Measurements from ENCODE around the gene ESRRG. TPM values are rescaled to one million over a fixed set of nuclear protein-coding genes. Genes with fewer than 3 reads are reported as not detected.

ESRRG gene
- total and polyA plus RNA-seq, 4 donors, result 0.07 to 0.47 (median 0.20) TPM

GRCh38 chr1:216483672-216484401 is 239.4 kb downstream of the ESRRG start (continued):
- TF ChIP-seq, protein P1, sequence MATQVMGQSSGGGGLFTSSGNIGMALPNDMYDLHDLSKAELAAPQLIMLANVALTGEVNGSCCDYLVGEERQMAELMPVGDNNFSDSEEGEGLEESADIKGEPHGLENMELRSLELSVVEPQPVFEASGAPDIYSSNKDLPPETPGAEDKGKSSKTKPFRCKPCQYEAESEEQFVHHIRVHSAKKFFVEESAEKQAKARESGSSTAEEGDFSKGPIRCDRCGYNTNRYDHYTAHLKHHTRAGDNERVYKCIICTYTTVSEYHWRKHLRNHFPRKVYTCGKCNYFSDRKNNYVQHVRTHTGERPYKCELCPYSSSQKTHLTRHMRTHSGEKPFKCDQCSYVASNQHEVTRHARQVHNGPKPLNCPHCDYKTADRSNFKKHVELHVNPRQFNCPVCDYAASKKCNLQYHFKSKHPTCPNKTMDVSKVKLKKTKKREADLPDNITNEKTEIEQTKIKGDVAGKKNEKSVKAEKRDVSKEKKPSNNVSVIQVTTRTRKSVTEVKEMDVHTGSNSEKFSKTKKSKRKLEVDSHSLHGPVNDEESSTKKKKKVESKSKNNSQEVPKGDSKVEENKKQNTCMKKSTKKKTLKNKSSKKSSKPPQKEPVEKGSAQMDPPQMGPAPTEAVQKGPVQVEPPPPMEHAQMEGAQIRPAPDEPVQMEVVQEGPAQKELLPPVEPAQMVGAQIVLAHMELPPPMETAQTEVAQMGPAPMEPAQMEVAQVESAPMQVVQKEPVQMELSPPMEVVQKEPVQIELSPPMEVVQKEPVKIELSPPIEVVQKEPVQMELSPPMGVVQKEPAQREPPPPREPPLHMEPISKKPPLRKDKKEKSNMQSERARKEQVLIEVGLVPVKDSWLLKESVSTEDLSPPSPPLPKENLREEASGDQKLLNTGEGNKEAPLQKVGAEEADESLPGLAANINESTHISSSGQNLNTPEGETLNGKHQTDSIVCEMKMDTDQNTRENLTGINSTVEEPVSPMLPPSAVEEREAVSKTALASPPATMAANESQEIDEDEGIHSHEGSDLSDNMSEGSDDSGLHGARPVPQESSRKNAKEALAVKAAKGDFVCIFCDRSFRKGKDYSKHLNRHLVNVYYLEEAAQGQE (IDR thresholded peaks at IDR 0.05), result peak; percentile 30
- TF ChIP-seq ZBTB33 (IDR thresholded peaks at IDR 0.05), result peak; percentile 50
- peak in 1 of 2 donors; percentile 50 for TF ChIP-seq JUND (IDR thresholded peaks at IDR 0.05)
- TF ChIP-seq HNF4A (conservative IDR thresholded peaks at IDR 0.05), result peak; percentile 84 to 85
- peak in 1 of 2 donors; percentile 35 for TF ChIP-seq EGR1 (IDR thresholded peaks at IDR 0.05; ENCODE audit: low read depth in 2 of 2)
- TF ChIP-seq HNF4G (IDR thresholded peaks at IDR 0.05), result peak; percentile 32
- peak; percentile 45 for TF ChIP-seq FOXA2 (IDR thresholded peaks at IDR 0.05)
- TF ChIP-seq, protein P2, sequence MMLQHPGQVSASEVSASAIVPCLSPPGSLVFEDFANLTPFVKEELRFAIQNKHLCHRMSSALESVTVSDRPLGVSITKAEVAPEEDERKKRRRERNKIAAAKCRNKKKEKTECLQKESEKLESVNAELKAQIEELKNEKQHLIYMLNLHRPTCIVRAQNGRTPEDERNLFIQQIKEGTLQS (IDR thresholded peaks at IDR 0.05), result no peak
- peak; percentile 81 for TF ChIP-seq YY1 (IDR thresholded peaks at IDR 0.05)

DNA sequence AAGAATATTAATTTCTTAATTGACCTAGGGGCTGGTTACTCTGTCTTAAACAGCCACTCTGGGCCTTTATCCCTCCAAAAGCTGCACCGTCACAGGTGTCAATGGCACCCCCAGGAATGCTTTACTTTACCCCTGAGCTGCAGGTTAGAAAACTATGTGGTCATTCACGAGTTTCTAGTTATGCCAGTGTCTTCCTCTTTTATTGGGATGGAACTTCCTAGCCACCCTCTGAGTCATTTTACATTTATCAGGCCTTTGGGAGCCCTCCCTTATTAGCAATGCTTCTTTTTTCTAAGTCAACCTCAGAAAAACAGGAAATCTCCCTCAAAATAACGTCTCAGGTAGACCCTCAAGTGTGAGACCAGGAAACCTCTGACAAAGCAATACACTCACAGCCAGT is 240.6 kb downstream of the ESRRG start:
- H3K4me1 ChIP-seq (ENCODE audit: control insufficient read depth in 4 of 4, insufficient read depth in 4 of 4, low read length in 3 of 4), result peaks cover 3 to 14% (median 5%) of the 10 kb centered on the region in 4 donors
- H3K9me3 ChIP-seq (ENCODE audit: control insufficient read depth in 4 of 4, low read length in 3 of 4), result no peaks in the 10 kb centered on the region
- 83% methylated on average over 3 of the region's 3 CpGs for WGBS
- no peak overlapping the region for H3K9ac ChIP-seq (ENCODE audit: low read depth in 1 of 2, low read length in 2 of 2)
- no peak overlapping the region for H3K4me3 ChIP-seq (ENCODE audit: low read depth in 1 of 3, low read length in 3 of 3)
- H3K27ac ChIP-seq (ENCODE audit: low read depth in 1 of 2, low read length in 2 of 2), result no peak overlapping the region
- H3K27me3 ChIP-seq (ENCODE audit: control insufficient read depth in 4 of 4, insufficient read depth in 4 of 4, low read length in 3 of 4), result no peaks in the 10 kb centered on the region
- H3K36me3 ChIP-seq (ENCODE audit: control insufficient read depth in 4 of 4, insufficient read depth in 3 of 4, low read depth in 1 of 4, low read length in 3 of 4), result no peaks in the 10 kb centered on the region
- DNase-seq (ENCODE audit: low spot score), result no peak
- TF ChIP-seq RXRA (IDR thresholded peaks at IDR 0.05) (no peak), RAD21 (IDR thresholded peaks at IDR 0.05) (no peak), NR2F2 (IDR thresholded peaks at IDR 0.05) (no peak), ZBTB33 (IDR thresholded peaks at IDR 0.05) (no peak), GABPA (IDR thresholded peaks at IDR 0.05 in 1 of 2, conservative IDR thresholded peaks at IDR 0.05 in 1 of 2) (no peak), EGR1 (IDR thresholded peaks at IDR 0.05; ENCODE audit: low read depth in 2 of 2) (no peak), FOXA2 (IDR thresholded peaks at IDR 0.05) (no peak), SP1 (IDR thresholded peaks at IDR 0.05) (no peak), FOXA1 (IDR thresholded peaks at IDR 0.05) (no peak), HNF4G (IDR thresholded peaks at IDR 0.05) (no peak), HNF4A (conservative IDR thresholded peaks at IDR 0.05) (no peak), TAF1 (conservative IDR thresholded peaks at IDR 0.05) (no peak), YY1 (IDR thresholded peaks at IDR 0.05) (no peak)
- TF ChIP-seq, protein P1 (IDR thresholded peaks at IDR 0.05), result no peak
- TF ChIP-seq, protein P3, sequence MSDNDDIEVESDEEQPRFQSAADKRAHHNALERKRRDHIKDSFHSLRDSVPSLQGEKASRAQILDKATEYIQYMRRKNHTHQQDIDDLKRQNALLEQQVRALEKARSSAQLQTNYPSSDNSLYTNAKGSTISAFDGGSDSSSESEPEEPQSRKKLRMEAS (IDR thresholded peaks at IDR 0.05), result no peak
- TF ChIP-seq, protein P4, sequence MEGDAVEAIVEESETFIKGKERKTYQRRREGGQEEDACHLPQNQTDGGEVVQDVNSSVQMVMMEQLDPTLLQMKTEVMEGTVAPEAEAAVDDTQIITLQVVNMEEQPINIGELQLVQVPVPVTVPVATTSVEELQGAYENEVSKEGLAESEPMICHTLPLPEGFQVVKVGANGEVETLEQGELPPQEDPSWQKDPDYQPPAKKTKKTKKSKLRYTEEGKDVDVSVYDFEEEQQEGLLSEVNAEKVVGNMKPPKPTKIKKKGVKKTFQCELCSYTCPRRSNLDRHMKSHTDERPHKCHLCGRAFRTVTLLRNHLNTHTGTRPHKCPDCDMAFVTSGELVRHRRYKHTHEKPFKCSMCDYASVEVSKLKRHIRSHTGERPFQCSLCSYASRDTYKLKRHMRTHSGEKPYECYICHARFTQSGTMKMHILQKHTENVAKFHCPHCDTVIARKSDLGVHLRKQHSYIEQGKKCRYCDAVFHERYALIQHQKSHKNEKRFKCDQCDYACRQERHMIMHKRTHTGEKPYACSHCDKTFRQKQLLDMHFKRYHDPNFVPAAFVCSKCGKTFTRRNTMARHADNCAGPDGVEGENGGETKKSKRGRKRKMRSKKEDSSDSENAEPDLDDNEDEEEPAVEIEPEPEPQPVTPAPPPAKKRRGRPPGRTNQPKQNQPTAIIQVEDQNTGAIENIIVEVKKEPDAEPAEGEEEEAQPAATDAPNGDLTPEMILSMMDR (IDR thresholded peaks at IDR 0.05; ENCODE audit: low read depth, low read length, missing input control), result no peak
- TF ChIP-seq, protein P2 (IDR thresholded peaks at IDR 0.05), result no peak
